Tibial artery (tissue), 4 donors: ENCODE measurements around the gene NEDD1.

Source experiments
- DNase-seq, 2 donors: peaks; one replicate each; pipeline ENCODE4 v3.0.0-alpha.2; 2019
- H3K27ac ChIP-seq, 2 donors: fragments of 200-600 bp; sonication (generic) in 1 of 2; 1 replicate in 1 of 2; 2 replicates in 1 of 2; pipeline ENCODE4 v1.5.1; 2018 to 2019; ENCODE audit warnings: mild to moderate bottlenecking in 1 of 2
- H3K27me3 ChIP-seq, 2 donors: fragments of 200-600 bp; sonication (generic) in 1 of 2; one replicate each; pipeline versions ENCODE4 v1.5.1 to v1.6.0; 2016 to 2019
- H3K36me3 ChIP-seq, 3 donors: fragments of 200-600 bp; sonication (generic) in 2 of 3; one replicate each; pipeline ENCODE4 v1.5.1; 2016 to 2019; ENCODE audit warnings: mild to moderate bottlenecking in 2 of 3
- H3K4me1 ChIP-seq, 4 donors: fragments of 200-600 bp; sonication (generic) in 2 of 4; 1 replicate in 3 of 4; 2 replicates in 1 of 4; pipeline ENCODE4 v1.5.1; 2016 to 2019
- H3K4me3 ChIP-seq, 2 donors: fragments of 200-600 bp; sonication (generic) in 1 of 2; 1 replicate in 1 of 2; 2 replicates in 1 of 2; pipeline ENCODE4 v1.5.1; 2018 to 2019; ENCODE audit warnings: mild to moderate bottlenecking in 2 of 2
- H3K9me3 ChIP-seq, 3 donors: fragments of 200-600 bp; sonication (generic) in 1 of 3; one replicate each; pipeline ENCODE4 v1.5.1; 2016 to 2019
- intact Hi-C: fragments of 100-400 bp; cut with DNase I; formaldehyde crosslinking; loops from one replicate; pipeline ENCODE4 v1.15.0; 2023; ENCODE audit warnings: low total_unique reads
- TF ChIP-seq, protein P1 (sequence below), 2 experiments: fragments of 200-600 bp in 1 of 2; fragments of 450-650 bp in 1 of 2; IDR thresholded peaks; one replicate each; pipeline ENCODE4 v1.5.1; 2017 to 2019; ENCODE audit warnings: antibody characterized with exemption in 2 of 2, mild to moderate bottlenecking in 1 of 2, moderate library complexity in 1 of 2

NEDD1 gene, protein sequence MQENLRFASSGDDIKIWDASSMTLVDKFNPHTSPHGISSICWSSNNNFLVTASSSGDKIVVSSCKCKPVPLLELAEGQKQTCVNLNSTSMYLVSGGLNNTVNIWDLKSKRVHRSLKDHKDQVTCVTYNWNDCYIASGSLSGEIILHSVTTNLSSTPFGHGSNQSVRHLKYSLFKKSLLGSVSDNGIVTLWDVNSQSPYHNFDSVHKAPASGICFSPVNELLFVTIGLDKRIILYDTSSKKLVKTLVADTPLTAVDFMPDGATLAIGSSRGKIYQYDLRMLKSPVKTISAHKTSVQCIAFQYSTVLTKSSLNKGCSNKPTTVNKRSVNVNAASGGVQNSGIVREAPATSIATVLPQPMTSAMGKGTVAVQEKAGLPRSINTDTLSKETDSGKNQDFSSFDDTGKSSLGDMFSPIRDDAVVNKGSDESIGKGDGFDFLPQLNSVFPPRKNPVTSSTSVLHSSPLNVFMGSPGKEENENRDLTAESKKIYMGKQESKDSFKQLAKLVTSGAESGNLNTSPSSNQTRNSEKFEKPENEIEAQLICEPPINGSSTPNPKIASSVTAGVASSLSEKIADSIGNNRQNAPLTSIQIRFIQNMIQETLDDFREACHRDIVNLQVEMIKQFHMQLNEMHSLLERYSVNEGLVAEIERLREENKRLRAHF

DNA sequence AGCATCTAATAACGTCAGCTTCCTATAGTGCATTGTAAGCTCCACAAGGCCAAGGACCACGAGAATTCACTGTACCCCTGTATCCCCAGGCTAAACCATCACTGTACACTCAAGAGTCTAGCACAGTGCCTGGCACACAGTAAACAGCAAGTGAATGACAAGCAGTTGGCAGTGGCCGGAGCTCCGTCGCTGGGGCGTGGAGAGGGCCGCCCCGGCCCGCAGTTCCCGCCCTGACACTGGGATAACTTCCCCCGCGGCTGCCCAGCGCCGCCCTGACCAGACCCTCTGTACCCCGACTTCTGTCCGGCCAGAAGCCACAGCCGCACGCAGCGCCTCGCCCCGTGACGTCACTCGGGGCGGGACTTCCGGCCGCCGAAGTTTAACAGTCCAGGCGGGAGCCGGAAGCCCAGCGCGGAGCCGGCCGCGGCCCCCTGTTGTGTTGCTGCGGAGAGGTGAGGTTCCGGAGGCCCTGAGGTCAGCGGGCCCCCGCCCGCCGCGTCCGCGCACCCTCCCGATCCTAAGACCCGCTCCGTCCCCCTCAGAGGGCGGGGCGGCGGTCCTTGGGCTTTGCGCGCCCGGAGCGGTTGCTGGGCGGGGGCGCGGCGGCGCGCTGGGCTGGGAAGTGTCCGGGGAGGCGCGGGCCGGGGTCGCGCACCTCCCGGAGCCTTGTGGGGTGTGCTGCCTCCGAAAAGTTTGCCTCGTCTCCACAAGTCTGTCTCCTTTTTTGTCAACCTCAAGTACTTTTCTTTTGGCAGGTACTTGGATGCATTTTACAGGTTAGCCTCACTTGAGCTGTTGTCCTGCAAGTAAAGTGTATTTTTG lies at the start of gene NEDD1:
NEDD1 (plus strand) TSS at position 409 of the 822 bp plus-strand sequence. CDS start 2,503 bp downstream, outside the sequence.
- peak; percentile 79 to 87 for DNase-seq
- no peaks in the 10 kb centered on the region for H3K36me3 ChIP-seq
- H3K4me1 ChIP-seq, result peaks cover 0 to 18% (median 8%) of the 10 kb centered on the region in 4 donors
- TF ChIP-seq, protein P1, sequence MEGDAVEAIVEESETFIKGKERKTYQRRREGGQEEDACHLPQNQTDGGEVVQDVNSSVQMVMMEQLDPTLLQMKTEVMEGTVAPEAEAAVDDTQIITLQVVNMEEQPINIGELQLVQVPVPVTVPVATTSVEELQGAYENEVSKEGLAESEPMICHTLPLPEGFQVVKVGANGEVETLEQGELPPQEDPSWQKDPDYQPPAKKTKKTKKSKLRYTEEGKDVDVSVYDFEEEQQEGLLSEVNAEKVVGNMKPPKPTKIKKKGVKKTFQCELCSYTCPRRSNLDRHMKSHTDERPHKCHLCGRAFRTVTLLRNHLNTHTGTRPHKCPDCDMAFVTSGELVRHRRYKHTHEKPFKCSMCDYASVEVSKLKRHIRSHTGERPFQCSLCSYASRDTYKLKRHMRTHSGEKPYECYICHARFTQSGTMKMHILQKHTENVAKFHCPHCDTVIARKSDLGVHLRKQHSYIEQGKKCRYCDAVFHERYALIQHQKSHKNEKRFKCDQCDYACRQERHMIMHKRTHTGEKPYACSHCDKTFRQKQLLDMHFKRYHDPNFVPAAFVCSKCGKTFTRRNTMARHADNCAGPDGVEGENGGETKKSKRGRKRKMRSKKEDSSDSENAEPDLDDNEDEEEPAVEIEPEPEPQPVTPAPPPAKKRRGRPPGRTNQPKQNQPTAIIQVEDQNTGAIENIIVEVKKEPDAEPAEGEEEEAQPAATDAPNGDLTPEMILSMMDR (IDR thresholded peaks at IDR 0.05), result no peak
- intact Hi-C loops, result no loop called here
- H3K27ac ChIP-seq, result peak within 1 kb of the TSS; percentile 84 to 87
- H3K4me3 ChIP-seq, result peak within 1 kb of the TSS; percentile 91
- H3K27me3 ChIP-seq, result no peaks in the 10 kb centered on the region
- H3K9me3 ChIP-seq, result no peaks in the 10 kb centered on the region

DNA sequence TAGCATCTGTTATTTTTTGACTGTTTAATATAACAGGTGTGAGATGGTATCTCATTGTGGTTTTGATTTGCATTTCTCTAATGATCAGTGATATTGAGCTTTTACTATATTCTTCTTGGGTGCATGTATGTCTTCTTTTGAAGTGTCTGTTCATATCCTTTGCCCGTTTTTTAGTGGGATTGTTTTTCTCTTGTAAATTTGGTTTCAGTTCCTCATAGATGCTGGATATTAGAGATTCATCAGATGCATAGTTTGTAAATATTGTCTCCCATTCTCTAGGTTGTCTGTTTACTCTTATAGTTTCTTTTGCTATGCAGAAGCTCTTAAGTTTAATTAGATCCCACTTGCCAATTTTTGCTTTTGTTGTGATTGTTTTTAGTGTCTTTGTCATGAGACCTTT lies 48.9 kb upstream of the NEDD1 start:
- Histone ChIP-seq H3K27ac (no peak overlapping the region), H3K9me3 (no peaks in the 10 kb centered on the region), H3K4me1 (no peaks in the 10 kb centered on the region), H3K4me3 (no peak overlapping the region), H3K27me3 (no peaks in the 10 kb centered on the region), H3K36me3 (no peaks in the 10 kb centered on the region)
- intact Hi-C loops, result no loop called here
- TF ChIP-seq, protein P1 (IDR thresholded peaks at IDR 0.05), result no peak
- DNase-seq, result no peak

DNA sequence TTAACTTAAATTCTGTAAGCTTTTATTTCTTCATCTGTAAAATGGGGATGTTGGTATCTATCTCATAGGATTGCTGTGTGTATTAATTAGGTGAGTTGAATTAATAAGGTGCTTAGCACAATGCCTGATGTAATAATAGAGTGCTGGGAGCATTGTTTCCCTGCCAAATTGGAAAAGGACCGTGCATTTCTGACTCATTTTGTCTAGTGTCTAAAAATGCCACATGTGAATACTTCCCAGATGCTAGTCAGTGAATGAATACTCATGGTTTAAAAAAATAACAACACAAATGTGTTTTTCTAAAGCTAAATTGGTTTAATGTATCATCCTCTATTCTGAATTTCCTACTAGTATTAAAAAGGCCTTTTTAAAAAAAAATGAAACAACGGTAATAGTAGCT lies 45.4 kb upstream of the NEDD1 start:
- H3K36me3 ChIP-seq, result no peaks in the 10 kb centered on the region
- H3K4me1 ChIP-seq, result no peaks in the 10 kb centered on the region
- TF ChIP-seq, protein P1 (IDR thresholded peaks at IDR 0.05), result no peak
- intact Hi-C loops, result no loop called here
- DNase-seq, result no peak
- no peaks in the 10 kb centered on the region for H3K27me3 ChIP-seq
- no peak overlapping the region for H3K4me3 ChIP-seq
- no peak overlapping the region for H3K27ac ChIP-seq
- H3K9me3 ChIP-seq, result no peaks in the 10 kb centered on the region

DNA sequence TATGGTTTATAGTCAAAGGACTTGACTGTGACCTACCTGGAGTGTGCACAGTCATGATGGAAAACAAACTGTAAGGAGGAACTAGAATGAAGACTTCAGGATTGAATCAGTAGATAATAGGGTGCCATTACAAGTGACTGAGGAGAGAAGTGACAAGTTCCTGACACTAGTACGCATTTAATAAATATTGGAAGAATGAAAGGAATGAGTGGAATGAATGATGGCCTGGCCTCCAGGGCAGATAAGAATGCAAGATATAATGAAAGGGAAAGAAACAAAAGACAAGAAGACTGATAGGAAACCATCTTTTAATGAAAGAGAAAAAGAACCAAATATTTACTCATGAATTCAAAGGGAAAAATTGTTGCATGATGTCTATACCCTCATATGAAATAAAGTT lies 44.7 kb upstream of the NEDD1 start:
- no peaks in the 10 kb centered on the region for H3K4me1 ChIP-seq
- intact Hi-C loops, result no loop called here
- H3K27ac ChIP-seq, result no peak overlapping the region
- H3K27me3 ChIP-seq, result no peaks in the 10 kb centered on the region
- no peaks in the 10 kb centered on the region for H3K9me3 ChIP-seq
- H3K36me3 ChIP-seq, result no peaks in the 10 kb centered on the region
- DNase-seq, result no peak
- TF ChIP-seq, protein P1 (IDR thresholded peaks at IDR 0.05), result no peak
- H3K4me3 ChIP-seq, result no peak overlapping the region

DNA sequence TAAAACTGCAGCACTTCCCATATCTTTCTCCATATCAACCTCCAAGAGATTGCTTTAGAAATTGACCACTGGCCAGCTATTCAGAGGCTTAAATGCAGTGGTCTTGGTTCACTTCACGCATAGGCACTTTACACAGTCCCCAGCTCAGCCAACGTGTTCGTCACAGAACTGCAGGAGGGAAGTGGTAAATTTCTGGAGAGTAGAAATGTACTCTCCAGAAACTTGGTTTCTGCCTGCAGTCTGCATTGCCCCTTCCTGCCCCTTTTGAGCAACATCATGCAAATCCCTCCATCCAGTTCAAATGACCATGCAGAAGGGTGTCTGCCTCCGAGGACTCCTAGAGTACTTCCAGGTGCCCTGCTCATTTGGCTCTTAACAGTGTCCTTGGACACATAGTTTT lies 42.7 kb upstream of the NEDD1 start:
- H3K4me3 ChIP-seq, result no peak overlapping the region
- H3K4me1 ChIP-seq, result no peaks in the 10 kb centered on the region
- H3K9me3 ChIP-seq, result no peaks in the 10 kb centered on the region
- no peak for DNase-seq
- H3K27me3 ChIP-seq, result no peaks in the 10 kb centered on the region
- TF ChIP-seq, protein P1 (IDR thresholded peaks at IDR 0.05), result no peak
- H3K27ac ChIP-seq, result no peak overlapping the region
- no peaks in the 10 kb centered on the region for H3K36me3 ChIP-seq
- intact Hi-C loops, result no loop called here
